ENCODE measurements around the gene GDF9. TPM values are rescaled to one million over a fixed set of nuclear protein-coding genes. Genes with fewer than 3 reads are reported as not detected.
A peak's percentile ranks its signal among the peaks of the same experiment; 100 is the strongest.

GDF9 gene
- total RNA-seq, 1 experiment from 2014 or later, result 0.94 TPM

GRCh38 chr5:132814503-132815294 is 51.6 kb downstream of the GDF9 start:
- DNase-seq, result no peak
- H3K36me3 Mint-ChIP-seq (ENCODE audit: insufficient read depth, unreplicated experiment), result peaks cover 11% of the 10 kb centered on the region
- TF ChIP-seq CTCF (IDR thresholded peaks at IDR 0.05; ENCODE audit: unreplicated experiment), result no peak
- CTCF ChIA-PET, result no interaction called here
- H3K27me3 Mint-ChIP-seq (ENCODE audit: unreplicated experiment), result no peaks in the 10 kb centered on the region
- BruUV-seq (replicated peaks), result no TSS peak
- H3K27ac Mint-ChIP-seq (ENCODE audit: unreplicated experiment), result no peak overlapping the region
- H3K4me3 Mint-ChIP-seq (ENCODE audit: low read depth, unreplicated experiment), result peak overlapping the region; percentile 26
- no peaks in the 10 kb centered on the region for H3K9me3 Mint-ChIP-seq (ENCODE audit: low read depth, unreplicated experiment)
- intact Hi-C loops (cut with micrococcal nuclease; ENCODE audit: unreplicated experiment), result no loop called here
- peaks cover 15% of the 10 kb centered on the region for H3K4me1 Mint-ChIP-seq (ENCODE audit: low read depth, unreplicated experiment)

DNA sequence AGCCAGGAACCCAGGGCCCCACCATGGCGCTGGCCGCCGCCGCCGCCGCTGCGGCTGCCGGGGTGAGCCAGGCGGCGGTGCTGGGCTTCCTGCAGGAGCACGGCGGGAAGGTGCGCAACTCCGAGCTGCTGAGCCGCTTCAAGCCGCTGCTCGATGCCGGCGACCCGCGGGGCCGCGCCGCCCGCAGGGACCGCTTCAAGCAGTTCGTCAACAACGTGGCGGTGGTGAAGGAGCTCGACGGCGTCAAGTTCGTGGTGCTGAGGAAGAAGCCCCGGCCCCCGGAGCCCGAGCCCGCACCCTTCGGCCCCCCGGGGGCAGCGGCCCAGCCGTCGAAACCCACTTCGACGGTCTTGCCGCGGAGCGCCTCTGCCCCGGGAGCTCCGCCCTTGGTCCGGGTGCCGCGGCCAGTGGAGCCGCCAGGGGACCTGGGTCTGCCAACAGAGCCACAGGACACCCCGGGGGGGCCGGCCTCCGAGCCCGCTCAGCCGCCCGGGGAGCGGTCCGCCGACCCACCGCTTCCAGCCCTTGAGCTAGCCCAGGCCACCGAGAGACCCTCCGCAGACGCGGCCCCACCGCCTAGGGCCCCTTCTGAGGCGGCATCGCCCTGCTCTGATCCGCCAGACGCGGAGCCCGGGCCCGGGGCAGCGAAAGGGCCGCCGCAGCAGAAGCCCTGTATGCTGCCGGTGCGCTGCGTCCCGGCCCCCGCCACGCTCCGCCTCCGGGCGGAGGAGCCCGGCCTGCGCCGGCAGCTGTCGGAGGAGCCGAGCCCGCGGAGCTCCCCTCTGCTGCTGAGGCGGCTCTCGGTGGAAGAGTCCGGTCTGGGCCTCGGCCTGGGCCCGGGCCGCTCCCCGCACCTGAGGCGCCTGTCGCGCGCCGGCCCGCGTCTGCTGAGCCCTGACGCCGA is 52.4 kb downstream of the GDF9 start:
- TF ChIP-seq CTCF (IDR thresholded peaks at IDR 0.05; ENCODE audit: unreplicated experiment), result no peak
- CTCF ChIA-PET, result interaction anchor here (0.6 to 1.6 kb wide), 7 partner anchors 12 to 571 kb away, joined by 3 to 9 read pairs (median 4); partner anchors contain the start of gene CCNI2
- DNase-seq, result peak; percentile 52
- intact Hi-C loops (cut with micrococcal nuclease; ENCODE audit: unreplicated experiment), result no loop called here
- H3K4me1 Mint-ChIP-seq (ENCODE audit: low read depth, unreplicated experiment), result peaks cover 23% of the 10 kb centered on the region
- peaks cover 11% of the 10 kb centered on the region for H3K36me3 Mint-ChIP-seq (ENCODE audit: insufficient read depth, unreplicated experiment)
- no peaks in the 10 kb centered on the region for H3K9me3 Mint-ChIP-seq (ENCODE audit: low read depth, unreplicated experiment)
- no peaks in the 10 kb centered on the region for H3K27me3 Mint-ChIP-seq (ENCODE audit: unreplicated experiment)
- peak overlapping the region; percentile 69 for H3K4me3 Mint-ChIP-seq (ENCODE audit: low read depth, unreplicated experiment)
- H3K27ac Mint-ChIP-seq (ENCODE audit: unreplicated experiment), result no peak overlapping the region
- BruUV-seq (replicated peaks), result no TSS peak

DNA sequence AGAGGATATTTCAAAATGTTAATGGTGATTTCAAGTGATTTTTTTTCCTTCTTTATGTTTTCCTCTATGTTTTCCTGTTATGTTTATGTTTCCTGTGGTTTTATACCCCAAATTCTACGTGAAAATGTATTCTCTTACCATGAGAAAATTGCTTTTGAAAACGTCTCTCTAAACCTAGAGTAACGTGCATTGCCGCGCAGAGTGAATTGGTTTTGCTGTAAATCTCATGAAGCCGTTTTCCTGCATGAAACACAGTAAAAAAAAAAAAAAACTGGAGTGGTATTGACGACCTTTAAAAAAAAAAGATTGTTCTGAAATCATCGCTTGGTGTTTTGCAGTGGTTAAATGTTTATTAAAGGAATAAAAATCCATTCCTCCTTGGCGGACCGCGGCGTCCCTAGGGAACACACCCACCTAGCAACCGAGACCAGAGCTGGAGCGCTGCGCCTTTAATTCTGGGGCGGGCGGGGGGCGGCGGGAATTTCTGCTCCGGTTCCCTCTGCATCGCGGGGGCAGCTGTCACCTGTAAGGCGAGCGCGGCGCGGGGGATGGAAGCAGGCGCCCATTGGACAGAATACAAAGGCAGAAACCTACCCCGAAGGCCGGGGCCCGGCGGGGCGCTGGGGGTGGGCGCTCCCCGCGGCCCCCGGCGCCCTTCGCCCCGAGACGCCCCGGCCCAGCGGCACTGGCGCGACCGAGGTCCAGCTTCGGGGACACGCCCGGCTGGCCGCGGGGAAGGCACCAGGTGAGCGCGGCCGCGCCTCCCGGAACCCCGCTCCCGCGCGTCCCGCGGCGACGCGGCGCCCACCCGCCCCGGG is 53.3 kb downstream of the GDF9 start, which contains the start of gene SOWAHA:
Gene SOWAHA, plus strand, starts transcription at position 522 of the 818 bp plus-strand sequence. CDS start 320 bp downstream, outside the sequence.
- CTCF ChIA-PET, result interaction anchor here (0.5 to 1.6 kb wide), 7 partner anchors 11 to 493 kb away, joined by 3 to 9 read pairs (median 4); partner anchors contain the start of gene CCNI2
- TF ChIP-seq CTCF (IDR thresholded peaks at IDR 0.05; ENCODE audit: unreplicated experiment), result no peak
- Mint-ChIP-seq H3K9me3 (ENCODE audit: low read depth, unreplicated experiment) (no peaks in the 10 kb centered on the region), H3K36me3 (ENCODE audit: insufficient read depth, unreplicated experiment) (peaks cover 11% of the 10 kb centered on the region), H3K4me3 (ENCODE audit: low read depth, unreplicated experiment) (peak within 1 kb of the TSS; percentile 69), H3K27me3 (ENCODE audit: unreplicated experiment) (no peaks in the 10 kb centered on the region), H3K4me1 (ENCODE audit: low read depth, unreplicated experiment) (peaks cover 23% of the 10 kb centered on the region), H3K27ac (ENCODE audit: unreplicated experiment) (no peak within 1 kb of the TSS)
- DNase-seq, result peak; percentile 46
- intact Hi-C loops (cut with micrococcal nuclease; ENCODE audit: unreplicated experiment), result no loop called here
- no TSS peak for BruUV-seq (replicated peaks)

Data from Calu3 (cell line).